ENCODE measurements around the gene LRIT2. TPM values are rescaled to one million over a fixed set of nuclear protein-coding genes. Genes with fewer than 3 reads are reported as not detected.

The LRIT2 gene
- total RNA-seq, 1 donor from 2014 or later = not detected

- peaks cover 47% of the 10 kb centered on the region for H3K27me3 Mint-ChIP-seq (ENCODE audit: low read depth)
- H3K9me3 Mint-ChIP-seq = no peaks in the 10 kb centered on the region
- H3K4me1 Mint-ChIP-seq = no peaks in the 10 kb centered on the region
- no peak overlapping the region for H3K4me3 Mint-ChIP-seq
- TF ChIP-seq, protein P1, sequence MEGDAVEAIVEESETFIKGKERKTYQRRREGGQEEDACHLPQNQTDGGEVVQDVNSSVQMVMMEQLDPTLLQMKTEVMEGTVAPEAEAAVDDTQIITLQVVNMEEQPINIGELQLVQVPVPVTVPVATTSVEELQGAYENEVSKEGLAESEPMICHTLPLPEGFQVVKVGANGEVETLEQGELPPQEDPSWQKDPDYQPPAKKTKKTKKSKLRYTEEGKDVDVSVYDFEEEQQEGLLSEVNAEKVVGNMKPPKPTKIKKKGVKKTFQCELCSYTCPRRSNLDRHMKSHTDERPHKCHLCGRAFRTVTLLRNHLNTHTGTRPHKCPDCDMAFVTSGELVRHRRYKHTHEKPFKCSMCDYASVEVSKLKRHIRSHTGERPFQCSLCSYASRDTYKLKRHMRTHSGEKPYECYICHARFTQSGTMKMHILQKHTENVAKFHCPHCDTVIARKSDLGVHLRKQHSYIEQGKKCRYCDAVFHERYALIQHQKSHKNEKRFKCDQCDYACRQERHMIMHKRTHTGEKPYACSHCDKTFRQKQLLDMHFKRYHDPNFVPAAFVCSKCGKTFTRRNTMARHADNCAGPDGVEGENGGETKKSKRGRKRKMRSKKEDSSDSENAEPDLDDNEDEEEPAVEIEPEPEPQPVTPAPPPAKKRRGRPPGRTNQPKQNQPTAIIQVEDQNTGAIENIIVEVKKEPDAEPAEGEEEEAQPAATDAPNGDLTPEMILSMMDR (IDR thresholded peaks at IDR 0.05; ENCODE audit: unreplicated experiment) = no peak
- H3K36me3 Mint-ChIP-seq = no peaks in the 10 kb centered on the region
- no peak overlapping the region for H3K27ac Mint-ChIP-seq
- DNase-seq (ENCODE audit: low spot score in 2 of 2, unreplicated experiment in 2 of 2) = no peak
Measured at GRCh38 chr10:84213076-84213475, 12.3 kb downstream of the LRIT2 start.

DNA sequence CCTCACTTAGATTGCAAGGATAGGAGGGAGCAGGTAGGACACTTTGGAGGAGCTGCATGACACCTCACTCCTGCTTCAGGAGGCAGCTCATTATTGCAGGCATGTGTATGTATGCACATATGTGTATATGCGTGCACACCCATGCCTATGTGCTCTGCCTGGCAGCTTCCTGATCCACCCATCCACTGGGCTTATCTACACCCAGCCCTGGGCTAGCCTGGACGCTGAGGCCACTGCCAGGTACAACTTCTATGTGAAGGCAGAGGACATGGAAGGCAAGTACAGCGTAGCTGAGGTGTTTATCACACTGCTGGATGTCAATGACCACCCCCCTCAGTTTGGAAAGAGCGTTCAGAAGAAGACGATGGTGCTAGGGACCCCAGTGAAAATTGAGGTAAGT is 13.3 kb downstream of the LRIT2 start:
- no peak overlapping the region for H3K27ac Mint-ChIP-seq
- peaks cover 58% of the 10 kb centered on the region for H3K27me3 Mint-ChIP-seq (ENCODE audit: low read depth)
- TF ChIP-seq, protein P1 (IDR thresholded peaks at IDR 0.05; ENCODE audit: unreplicated experiment) = no peak
- DNase-seq (ENCODE audit: low spot score in 2 of 2, unreplicated experiment in 2 of 2) = no peak
- H3K9me3 Mint-ChIP-seq = no peaks in the 10 kb centered on the region
- no peak overlapping the region for H3K4me3 Mint-ChIP-seq
- H3K4me1 Mint-ChIP-seq = no peaks in the 10 kb centered on the region
- H3K36me3 Mint-ChIP-seq = no peaks in the 10 kb centered on the region

DNA sequence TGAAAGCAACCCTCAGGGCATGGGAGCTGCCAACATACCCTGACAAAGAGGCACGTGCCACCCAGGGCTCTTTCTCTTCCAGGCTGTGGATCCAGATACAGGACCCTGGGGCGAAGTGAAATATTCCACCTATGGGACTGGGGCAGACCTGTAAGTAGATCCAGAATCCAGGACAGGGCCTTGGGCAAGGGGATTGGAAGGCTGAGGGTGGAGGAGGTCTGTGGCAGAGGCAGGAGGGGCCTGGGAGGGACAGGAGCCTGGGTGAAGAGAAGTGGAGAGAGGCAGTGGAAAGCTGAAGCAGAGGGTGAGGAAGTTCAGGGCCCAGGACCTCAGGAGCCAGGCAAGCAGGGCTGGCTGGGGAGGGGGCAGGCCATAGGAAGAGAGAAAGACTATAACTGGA is 13.8 kb downstream of the LRIT2 start:
- no peak overlapping the region for H3K4me3 Mint-ChIP-seq
- no peaks in the 10 kb centered on the region for H3K9me3 Mint-ChIP-seq
- peaks cover 62% of the 10 kb centered on the region for H3K27me3 Mint-ChIP-seq (ENCODE audit: low read depth)
- no peak overlapping the region for H3K27ac Mint-ChIP-seq
- no peak for DNase-seq (ENCODE audit: low spot score in 2 of 2, unreplicated experiment in 2 of 2)
- H3K4me1 Mint-ChIP-seq = no peaks in the 10 kb centered on the region
- H3K36me3 Mint-ChIP-seq = no peaks in the 10 kb centered on the region
- TF ChIP-seq, protein P1 (IDR thresholded peaks at IDR 0.05; ENCODE audit: unreplicated experiment) = no peak

DNA sequence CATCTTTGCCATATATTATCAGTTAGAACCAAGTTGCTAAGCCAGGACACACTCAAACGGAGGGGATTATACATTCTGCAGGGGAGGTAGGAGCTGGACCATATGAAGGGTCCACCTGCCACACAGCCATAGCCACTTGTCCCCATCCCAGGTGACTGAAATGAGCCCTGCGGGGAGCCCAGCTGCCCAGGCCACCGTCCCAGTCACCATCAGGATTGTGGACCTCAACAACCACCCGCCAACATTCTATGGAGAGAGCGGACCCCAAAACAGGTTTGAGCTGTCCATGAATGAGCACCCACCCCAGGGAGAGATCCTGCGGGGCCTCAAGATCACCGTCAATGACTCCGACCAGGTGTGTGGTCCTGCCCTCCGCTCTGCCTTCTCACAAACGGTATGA is 17.3 kb downstream of the LRIT2 start:
- Mint-ChIP-seq H3K27me3 (ENCODE audit: low read depth) (peaks cover 65% of the 10 kb centered on the region), H3K36me3 (no peaks in the 10 kb centered on the region)

DNA sequence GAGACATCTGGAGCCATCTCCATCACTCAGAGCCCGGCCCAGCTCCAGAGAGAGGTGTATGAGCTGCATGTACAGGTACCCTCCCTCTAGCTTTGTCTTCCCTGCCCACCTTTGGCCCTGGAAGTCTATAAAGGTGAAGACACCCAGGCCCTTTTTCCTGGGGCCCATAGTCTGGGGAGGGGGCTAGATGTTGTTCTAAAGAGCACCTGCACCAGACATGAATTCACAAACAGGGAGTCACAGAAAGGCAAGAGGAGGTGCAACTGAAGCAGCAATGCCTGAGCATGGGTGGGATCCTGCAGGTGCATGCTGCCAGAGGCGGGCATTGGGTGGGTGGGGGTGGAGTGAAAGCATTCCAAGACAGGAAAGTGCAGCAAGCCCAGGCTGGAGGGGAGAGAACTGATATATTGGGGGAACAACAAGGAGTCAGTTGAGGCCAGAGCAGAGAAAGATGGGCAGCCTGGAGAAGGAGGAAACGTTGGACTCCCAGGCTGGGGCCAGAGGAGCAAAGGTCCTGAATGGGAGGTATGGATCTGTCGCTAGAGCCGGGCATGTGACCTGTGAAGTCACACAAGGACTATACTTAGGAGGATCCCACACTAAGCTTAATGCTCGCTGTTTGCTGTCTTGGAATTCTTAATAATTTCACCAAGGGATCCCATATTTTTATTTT is 19.4 kb downstream of the LRIT2 start:
- Mint-ChIP-seq H3K27me3 (ENCODE audit: low read depth) (peaks cover 54% of the 10 kb centered on the region), H3K36me3 (no peaks in the 10 kb centered on the region), H3K27ac (no peak overlapping the region), H3K9me3 (no peaks in the 10 kb centered on the region), H3K4me3 (no peak overlapping the region), H3K4me1 (no peaks in the 10 kb centered on the region)
- TF ChIP-seq, protein P1 (IDR thresholded peaks at IDR 0.05; ENCODE audit: unreplicated experiment) = no peak
- no peak for DNase-seq (ENCODE audit: low spot score in 2 of 2, unreplicated experiment in 2 of 2)

More for the DNA sequence above, 17.3 kb downstream of the LRIT2 start:
- Mint-ChIP-seq H3K4me3 (no peak overlapping the region), H3K9me3 (no peaks in the 10 kb centered on the region), H3K27ac (no peak overlapping the region), H3K4me1 (no peaks in the 10 kb centered on the region)
- TF ChIP-seq, protein P1 (IDR thresholded peaks at IDR 0.05; ENCODE audit: unreplicated experiment) = no peak
- no peak for DNase-seq (ENCODE audit: low spot score in 2 of 2, unreplicated experiment in 2 of 2)
